ENCODE results near the gene GSTM5. TPM values are rescaled to one million over a fixed set of nuclear protein-coding genes. Genes with fewer than 3 reads are reported as not detected.

The GSTM5 gene
- total and polyA plus RNA-seq, 2 of the 13 experiments (the other 11 are each of a cell fraction or from before 2014, with no cell fraction given) = not detected

- TF ChIP-seq, protein P1, sequence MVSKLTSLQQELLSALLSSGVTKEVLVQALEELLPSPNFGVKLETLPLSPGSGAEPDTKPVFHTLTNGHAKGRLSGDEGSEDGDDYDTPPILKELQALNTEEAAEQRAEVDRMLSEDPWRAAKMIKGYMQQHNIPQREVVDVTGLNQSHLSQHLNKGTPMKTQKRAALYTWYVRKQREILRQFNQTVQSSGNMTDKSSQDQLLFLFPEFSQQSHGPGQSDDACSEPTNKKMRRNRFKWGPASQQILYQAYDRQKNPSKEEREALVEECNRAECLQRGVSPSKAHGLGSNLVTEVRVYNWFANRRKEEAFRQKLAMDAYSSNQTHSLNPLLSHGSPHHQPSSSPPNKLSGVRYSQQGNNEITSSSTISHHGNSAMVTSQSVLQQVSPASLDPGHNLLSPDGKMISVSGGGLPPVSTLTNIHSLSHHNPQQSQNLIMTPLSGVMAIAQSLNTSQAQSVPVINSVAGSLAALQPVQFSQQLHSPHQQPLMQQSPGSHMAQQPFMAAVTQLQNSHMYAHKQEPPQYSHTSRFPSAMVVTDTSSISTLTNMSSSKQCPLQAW (CRISPR knock-in tag; IDR thresholded peaks at IDR 0.05) = peak; percentile 81
- TF ChIP-seq FOXC1 (CRISPR knock-in tag; IDR thresholded peaks at IDR 0.05; ENCODE audit: borderline replicate concordance) (peak; percentile 84), ZNF619 (CRISPR knock-in tag; IDR thresholded peaks at IDR 0.05) (peak; percentile 54; the same call in 1 of the 2 replicates), TCF7L2 (IDR thresholded peaks at IDR 0.05; ENCODE audit: low read depth, low read length) (no peak), PPARG (CRISPR knock-in tag; conservative IDR thresholded peaks at IDR 0.05) (no peak), ISX (CRISPR knock-in tag; conservative IDR thresholded peaks at IDR 0.05) (no peak), TAF15 (IDR thresholded peaks at IDR 0.05; ENCODE audit: low read depth, low read length, poor library complexity, severe bottlenecking) (no peak), ZNF501 (CRISPR knock-in tag; IDR thresholded peaks at IDR 0.05) (peak; percentile 91), ERF (CRISPR knock-in tag; IDR thresholded peaks at IDR 0.05) (peak; percentile 37; the same call in 1 of the 2 replicates), HOXA5 (CRISPR knock-in tag; IDR thresholded peaks at IDR 0.05) (no peak), UBTF (CRISPR knock-in tag; IDR thresholded peaks at IDR 0.05) (peak; percentile 78), ZNF792 (CRISPR knock-in tag; IDR thresholded peaks at IDR 0.05) (peak; percentile 10; the same call in 1 of the 2 replicates), ZNF253 (CRISPR knock-in tag; IDR thresholded peaks at IDR 0.05; ENCODE audit: borderline replicate concordance) (no peak), FOSL2 (CRISPR knock-in tag; IDR thresholded peaks at IDR 0.05) (no peak; the same call in 1 of the 2 replicates), ETV5 (CRISPR knock-in tag; IDR thresholded peaks at IDR 0.05; ENCODE audit: borderline replicate concordance) (no peak)
- TF ChIP-seq, protein P2, sequence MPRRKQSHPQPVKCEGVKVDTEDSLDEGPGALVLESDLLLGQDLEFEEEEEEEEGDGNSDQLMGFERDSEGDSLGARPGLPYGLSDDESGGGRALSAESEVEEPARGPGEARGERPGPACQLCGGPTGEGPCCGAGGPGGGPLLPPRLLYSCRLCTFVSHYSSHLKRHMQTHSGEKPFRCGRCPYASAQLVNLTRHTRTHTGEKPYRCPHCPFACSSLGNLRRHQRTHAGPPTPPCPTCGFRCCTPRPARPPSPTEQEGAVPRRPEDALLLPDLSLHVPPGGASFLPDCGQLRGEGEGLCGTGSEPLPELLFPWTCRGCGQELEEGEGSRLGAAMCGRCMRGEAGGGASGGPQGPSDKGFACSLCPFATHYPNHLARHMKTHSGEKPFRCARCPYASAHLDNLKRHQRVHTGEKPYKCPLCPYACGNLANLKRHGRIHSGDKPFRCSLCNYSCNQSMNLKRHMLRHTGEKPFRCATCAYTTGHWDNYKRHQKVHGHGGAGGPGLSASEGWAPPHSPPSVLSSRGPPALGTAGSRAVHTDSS (CRISPR knock-in tag; conservative IDR thresholded peaks at IDR 0.05) = no peak
- TF ChIP-seq, protein P3, sequence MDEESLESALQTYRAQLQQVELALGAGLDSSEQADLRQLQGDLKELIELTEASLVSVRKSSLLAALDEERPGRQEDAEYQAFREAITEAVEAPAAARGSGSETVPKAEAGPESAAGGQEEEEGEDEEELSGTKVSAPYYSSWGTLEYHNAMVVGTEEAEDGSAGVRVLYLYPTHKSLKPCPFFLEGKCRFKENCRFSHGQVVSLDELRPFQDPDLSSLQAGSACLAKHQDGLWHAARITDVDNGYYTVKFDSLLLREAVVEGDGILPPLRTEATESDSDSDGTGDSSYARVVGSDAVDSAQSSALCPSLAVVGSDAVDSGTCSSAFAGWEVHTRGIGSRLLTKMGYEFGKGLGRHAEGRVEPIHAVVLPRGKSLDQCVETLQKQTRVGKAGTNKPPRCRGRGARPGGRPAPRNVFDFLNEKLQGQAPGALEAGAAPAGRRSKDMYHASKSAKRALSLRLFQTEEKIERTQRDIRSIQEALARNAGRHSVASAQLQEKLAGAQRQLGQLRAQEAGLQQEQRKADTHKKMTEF (CRISPR knock-in tag; IDR thresholded peaks at IDR 0.05) = peak; percentile 74
- TF ChIP-seq, protein P4, sequence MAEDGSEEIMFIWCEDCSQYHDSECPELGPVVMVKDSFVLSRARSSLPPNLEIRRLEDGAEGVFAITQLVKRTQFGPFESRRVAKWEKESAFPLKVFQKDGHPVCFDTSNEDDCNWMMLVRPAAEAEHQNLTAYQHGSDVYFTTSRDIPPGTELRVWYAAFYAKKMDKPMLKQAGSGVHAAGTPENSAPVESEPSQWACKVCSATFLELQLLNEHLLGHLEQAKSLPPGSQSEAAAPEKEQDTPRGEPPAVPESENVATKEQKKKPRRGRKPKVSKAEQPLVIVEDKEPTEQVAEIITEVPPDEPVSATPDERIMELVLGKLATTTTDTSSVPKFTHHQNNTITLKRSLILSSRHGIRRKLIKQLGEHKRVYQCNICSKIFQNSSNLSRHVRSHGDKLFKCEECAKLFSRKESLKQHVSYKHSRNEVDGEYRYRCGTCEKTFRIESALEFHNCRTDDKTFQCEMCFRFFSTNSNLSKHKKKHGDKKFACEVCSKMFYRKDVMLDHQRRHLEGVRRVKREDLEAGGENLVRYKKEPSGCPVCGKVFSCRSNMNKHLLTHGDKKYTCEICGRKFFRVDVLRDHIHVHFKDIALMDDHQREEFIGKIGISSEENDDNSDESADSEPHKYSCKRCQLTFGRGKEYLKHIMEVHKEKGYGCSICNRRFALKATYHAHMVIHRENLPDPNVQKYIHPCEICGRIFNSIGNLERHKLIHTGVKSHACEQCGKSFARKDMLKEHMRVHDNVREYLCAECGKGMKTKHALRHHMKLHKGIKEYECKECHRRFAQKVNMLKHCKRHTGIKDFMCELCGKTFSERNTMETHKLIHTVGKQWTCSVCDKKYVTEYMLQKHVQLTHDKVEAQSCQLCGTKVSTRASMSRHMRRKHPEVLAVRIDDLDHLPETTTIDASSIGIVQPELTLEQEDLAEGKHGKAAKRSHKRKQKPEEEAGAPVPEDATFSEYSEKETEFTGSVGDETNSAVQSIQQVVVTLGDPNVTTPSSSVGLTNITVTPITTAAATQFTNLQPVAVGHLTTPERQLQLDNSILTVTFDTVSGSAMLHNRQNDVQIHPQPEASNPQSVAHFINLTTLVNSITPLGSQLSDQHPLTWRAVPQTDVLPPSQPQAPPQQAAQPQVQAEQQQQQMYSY (CRISPR knock-in tag; IDR thresholded peaks at IDR 0.05) = no peak
Measured at GRCh38 chr1:109739738-109740614, 27.9 kb downstream of the GSTM5 start (continued).

Data from HepG2 (cell line).